ENCODE measurements around the gene IL4R. TPM values are rescaled to one million over a fixed set of nuclear protein-coding genes. Genes with fewer than 3 reads are reported as not detected.

The IL4R gene
- total and polyA plus RNA-seq, 2 of the 13 experiments (the other 11 are each of a cell fraction or from before 2014, with no cell fraction given) = 15.9 to 49.6 TPM

DNA sequence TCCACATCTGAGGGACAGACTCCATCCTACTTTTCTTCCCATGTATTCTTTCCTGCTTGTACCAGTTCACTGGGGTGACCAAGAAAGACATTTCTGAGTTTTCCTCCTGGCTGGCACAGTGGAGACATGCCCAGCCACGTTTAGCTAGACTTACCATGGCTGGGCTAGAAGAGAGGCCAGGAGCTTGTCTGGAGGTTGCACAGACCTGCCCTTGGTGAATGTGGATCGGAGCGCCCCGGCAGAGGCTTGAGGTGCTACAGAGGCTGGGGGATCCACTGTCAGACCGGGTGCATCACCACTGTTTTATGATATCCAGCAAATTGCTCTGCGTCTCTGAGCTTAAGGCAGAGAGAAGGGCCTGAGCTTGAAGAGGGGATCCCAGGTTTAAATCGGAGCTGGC lies 3.5 kb downstream of the IL4R start:
- Histone ChIP-seq H3K4me2 (ENCODE audit: low read depth, low read length) (no peak overlapping the region), H3K9me3 (ENCODE audit: low read length) (no peaks in the 10 kb centered on the region), H3K9ac (ENCODE audit: insufficient read depth, low read depth, low read length) (no peak overlapping the region; the same call in 1 of the 2 replicates), H3K79me2 (ENCODE audit: insufficient read depth, low read length) (peaks cover 51% of the 10 kb centered on the region), H3K27me3 (ENCODE audit: control insufficient read depth in 1 of 2, insufficient read depth in 2 of 2, low read length in 2 of 2) (peaks cover 1 to 4% of the 10 kb centered on the region in 2 experiments; a peak in 2 of 5 replicates), H3K4me1 (ENCODE audit: insufficient read depth, low read length) (peaks cover 72% of the 10 kb centered on the region), H3K4me3 (replicated peaks in 1 of 3; ENCODE audit: insufficient read depth in 1 of 3, low read depth in 2 of 3, low read length in 3 of 3) (no peak overlapping the region; a peak in 1 of 6 replicates), H3K27ac (ENCODE audit: extremely low read length, insufficient read depth, low read length) (no peak overlapping the region), H4K20me1 (ENCODE audit: insufficient read depth, low read length) (peaks cover 4% of the 10 kb centered on the region; the same call in 1 of the 2 replicates), H3K36me3 (replicated peaks in 1 of 2; ENCODE audit: control insufficient read depth in 1 of 2, insufficient read depth in 2 of 2, low read length in 2 of 2) (peaks cover 0 to 2% of the 10 kb centered on the region in 2 experiments; a peak in 2 of 5 replicates), H2AFZ (ENCODE audit: low read length) (no peak overlapping the region)
- ATAC-seq (no peak), FAIRE-seq (no peak), DNase-seq (ENCODE audit: low spot score) (no peak)
- CTCF ChIA-PET (ENCODE audit: low intra/inter-chr PET ratio, low total read pairs) = no interaction called here
- BruUV-seq (replicated peaks) = no TSS peak
- intact Hi-C loops (cut with micrococcal nuclease; ENCODE audit: unreplicated experiment) (no loop called here), in situ Hi-C loops (cut with HindIII; ENCODE audit: extremely low pct_ligation_motif_present, low pct_unique_long_range_greater_than_20kb) (no loop called here)
- POLR2A ChIA-PET = interaction anchor here (0.7 to 3.3 kb wide), 5 partner anchors 9 to 113 kb away, joined by 3 to 13 read pairs (median 5); partner anchors contain the start of gene KDM8
- 87% methylated on average over 6 of the region's 7 CpGs for WGBS (ENCODE audit: low lambda C conversion rate)
- TF ChIP-seq, protein P1, sequence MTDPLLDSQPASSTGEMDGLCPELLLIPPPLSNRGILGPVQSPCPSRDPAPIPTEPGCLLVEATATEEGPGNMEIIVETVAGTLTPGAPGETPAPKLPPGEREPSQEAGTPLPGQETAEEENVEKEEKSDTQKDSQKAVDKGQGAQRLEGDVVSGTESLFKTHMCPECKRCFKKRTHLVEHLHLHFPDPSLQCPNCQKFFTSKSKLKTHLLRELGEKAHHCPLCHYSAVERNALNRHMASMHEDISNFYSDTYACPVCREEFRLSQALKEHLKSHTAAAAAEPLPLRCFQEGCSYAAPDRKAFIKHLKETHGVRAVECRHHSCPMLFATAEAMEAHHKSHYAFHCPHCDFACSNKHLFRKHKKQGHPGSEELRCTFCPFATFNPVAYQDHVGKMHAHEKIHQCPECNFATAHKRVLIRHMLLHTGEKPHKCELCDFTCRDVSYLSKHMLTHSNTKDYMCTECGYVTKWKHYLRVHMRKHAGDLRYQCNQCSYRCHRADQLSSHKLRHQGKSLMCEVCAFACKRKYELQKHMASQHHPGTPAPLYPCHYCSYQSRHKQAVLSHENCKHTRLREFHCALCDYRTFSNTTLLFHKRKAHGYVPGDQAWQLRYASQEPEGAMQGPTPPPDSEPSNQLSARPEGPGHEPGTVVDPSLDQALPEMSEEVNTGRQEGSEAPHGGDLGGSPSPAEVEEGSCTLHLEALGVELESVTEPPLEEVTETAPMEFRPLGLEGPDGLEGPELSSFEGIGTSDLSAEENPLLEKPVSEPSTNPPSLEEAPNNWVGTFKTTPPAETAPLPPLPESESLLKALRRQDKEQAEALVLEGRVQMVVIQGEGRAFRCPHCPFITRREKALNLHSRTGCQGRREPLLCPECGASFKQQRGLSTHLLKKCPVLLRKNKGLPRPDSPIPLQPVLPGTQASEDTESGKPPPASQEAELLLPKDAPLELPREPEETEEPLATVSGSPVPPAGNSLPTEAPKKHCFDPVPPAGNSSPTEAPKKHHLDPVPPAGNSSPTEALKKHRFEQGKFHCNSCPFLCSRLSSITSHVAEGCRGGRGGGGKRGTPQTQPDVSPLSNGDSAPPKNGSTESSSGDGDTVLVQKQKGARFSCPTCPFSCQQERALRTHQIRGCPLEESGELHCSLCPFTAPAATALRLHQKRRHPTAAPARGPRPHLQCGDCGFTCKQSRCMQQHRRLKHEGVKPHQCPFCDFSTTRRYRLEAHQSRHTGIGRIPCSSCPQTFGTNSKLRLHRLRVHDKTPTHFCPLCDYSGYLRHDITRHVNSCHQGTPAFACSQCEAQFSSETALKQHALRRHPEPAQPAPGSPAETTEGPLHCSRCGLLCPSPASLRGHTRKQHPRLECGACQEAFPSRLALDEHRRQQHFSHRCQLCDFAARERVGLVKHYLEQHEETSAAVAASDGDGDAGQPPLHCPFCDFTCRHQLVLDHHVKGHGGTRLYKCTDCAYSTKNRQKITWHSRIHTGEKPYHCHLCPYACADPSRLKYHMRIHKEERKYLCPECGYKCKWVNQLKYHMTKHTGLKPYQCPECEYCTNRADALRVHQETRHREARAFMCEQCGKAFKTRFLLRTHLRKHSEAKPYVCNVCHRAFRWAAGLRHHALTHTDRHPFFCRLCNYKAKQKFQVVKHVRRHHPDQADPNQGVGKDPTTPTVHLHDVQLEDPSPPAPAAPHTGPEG (CRISPR knock-in tag; IDR thresholded peaks at IDR 0.05) = no peak
- TF ChIP-seq BCL6 (CRISPR knock-in tag; IDR thresholded peaks at IDR 0.05) (no peak), ZNF768 (CRISPR knock-in tag; IDR thresholded peaks at IDR 0.05) (peak; percentile 50; the same call in 1 of the 2 replicates), HDAC6 (IDR thresholded peaks at IDR 0.05; ENCODE audit: low read depth, low read length) (no peak), NCOA1 (CRISPR knock-in tag; IDR thresholded peaks at IDR 0.05) (no peak), ZNF737 (CRISPR knock-in tag; IDR thresholded peaks at IDR 0.05; ENCODE audit: borderline replicate concordance) (no peak)

All from HepG2 (cell line).